Stimulated activated naive B cell treated with anti-CD40 and anti-IgM and Interleukin-4, amounts not matched to agents 10 μg/mL and 1 μg/mL and 100 μg/mL, for 72 hours (primary cell): Measurements from ENCODE around the gene C5orf47.
A peak's percentile ranks its signal among the peaks of the same experiment; 100 is the strongest.

Source experiments
- ATAC-seq, 2 donors: fragments of 150-1000 bp; cut with Tn5 transposase; replicated peaks; 2 replicates each; pipeline ENCODE4 v1.10.0; 2021; ENCODE audit warnings: moderate library complexity in 1 of 2
- DNase-seq: peaks from one replicate; pipeline ENCODE4 v3.0.0; 2021
- H3K27ac Mint-ChIP-seq: one replicate; pipeline ENCODE4 v1.8.0; 2022; ENCODE audit warnings: mild to moderate bottlenecking, mixed read lengths
- H3K27me3 Mint-ChIP-seq, 2 donors: one replicate each; pipeline ENCODE4 v1.8.0; 2022; ENCODE audit warnings: mixed read lengths in 2 of 2
- H3K36me3 Mint-ChIP-seq, 2 donors: one replicate each; pipeline ENCODE4 v1.8.0; 2022; ENCODE audit warnings: mixed read lengths in 2 of 2, mild to moderate bottlenecking in 1 of 2
- H3K4me1 Mint-ChIP-seq, 2 donors: one replicate each; pipeline ENCODE4 v1.8.0; 2022; ENCODE audit warnings: mixed read lengths in 2 of 2, mild to moderate bottlenecking in 1 of 2
- H3K4me3 Mint-ChIP-seq, 2 donors: one replicate each; pipeline ENCODE4 v1.8.0; 2022; ENCODE audit warnings: mild to moderate bottlenecking in 2 of 2, mixed read lengths in 2 of 2, moderate library complexity in 1 of 2
- H3K9me3 Mint-ChIP-seq, 2 donors: one replicate each; pipeline ENCODE4 v1.8.0; 2022; ENCODE audit warnings: mixed read lengths in 2 of 2, mild to moderate bottlenecking in 1 of 2

Gene C5orf47

GRCh38 chr5:173988554-173989431 lies at the start of gene C5orf47:
C5orf47 (plus strand) TSS chr5:173989170; CDS start chr5:173989264, 94 bp downstream.
- Mint-ChIP-seq H3K4me3 (no peak within 1 kb of the TSS), H3K27ac (no peak within 1 kb of the TSS), H3K4me1 (no peaks in the 10 kb centered on the region), H3K27me3 (peaks cover 16 to 21% of the 10 kb centered on the region in 2 donors), H3K36me3 (no peaks in the 10 kb centered on the region), H3K9me3 (peaks cover 5 to 11% of the 10 kb centered on the region in 2 donors)
- DNase-seq: no peak
- ATAC-seq: no peak

DNA sequence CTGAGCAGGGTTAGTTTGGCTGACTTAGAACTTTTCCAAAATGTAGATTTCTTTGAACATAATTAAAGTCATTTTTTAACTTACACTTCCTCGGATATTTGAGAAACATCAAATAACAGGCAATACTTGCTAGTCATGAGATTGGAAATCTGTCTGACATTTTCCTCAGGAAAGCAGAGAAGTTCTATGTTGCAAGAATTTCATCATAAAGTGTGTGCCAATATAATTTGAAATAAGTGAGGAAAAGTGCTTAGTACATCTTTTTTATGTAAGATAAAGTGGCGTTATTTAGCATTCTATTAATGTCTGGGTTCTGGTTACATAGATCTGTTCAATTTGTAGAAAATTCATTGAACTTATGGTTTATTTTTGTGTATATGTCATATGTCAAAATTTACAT lies 48.7 kb upstream of the C5orf47 start:
- Mint-ChIP-seq H3K4me3 (no peak overlapping the region), H3K9me3 (no peaks in the 10 kb centered on the region), H3K36me3 (peaks cover 4 to 7% of the 10 kb centered on the region in 2 donors), H3K4me1 (peaks cover 2 to 12% of the 10 kb centered on the region in 2 donors), H3K27ac (no peak overlapping the region), H3K27me3 (no peaks in the 10 kb centered on the region)
- no peak for DNase-seq
- ATAC-seq: no peak

- H3K4me1 Mint-ChIP-seq: peaks cover 2 to 12% of the 10 kb centered on the region in 2 donors
- H3K27ac Mint-ChIP-seq: no peak overlapping the region
- DNase-seq (no peak), ATAC-seq (no peak)
- H3K9me3 Mint-ChIP-seq: no peaks in the 10 kb centered on the region
- H3K4me3 Mint-ChIP-seq: no peak overlapping the region
- no peaks in the 10 kb centered on the region for H3K27me3 Mint-ChIP-seq
- peaks cover 4 to 13% of the 10 kb centered on the region in 2 donors for H3K36me3 Mint-ChIP-seq
Measured at GRCh38 chr5:173941102-173941501, 47.9 kb upstream of the C5orf47 start.

- ATAC-seq (no peak), DNase-seq (no peak)
- peaks cover 7 to 20% of the 10 kb centered on the region in 2 donors for H3K36me3 Mint-ChIP-seq
- peaks cover 2 to 12% of the 10 kb centered on the region in 2 donors for H3K4me1 Mint-ChIP-seq
- H3K27ac Mint-ChIP-seq: peak overlapping the region; percentile 47
- H3K27me3 Mint-ChIP-seq: no peaks in the 10 kb centered on the region
- no peaks in the 10 kb centered on the region for H3K9me3 Mint-ChIP-seq
- H3K4me3 Mint-ChIP-seq: no peak overlapping the region
Measured at GRCh38 chr5:173941758-173942401, 47.1 kb upstream of the C5orf47 start.

DNA sequence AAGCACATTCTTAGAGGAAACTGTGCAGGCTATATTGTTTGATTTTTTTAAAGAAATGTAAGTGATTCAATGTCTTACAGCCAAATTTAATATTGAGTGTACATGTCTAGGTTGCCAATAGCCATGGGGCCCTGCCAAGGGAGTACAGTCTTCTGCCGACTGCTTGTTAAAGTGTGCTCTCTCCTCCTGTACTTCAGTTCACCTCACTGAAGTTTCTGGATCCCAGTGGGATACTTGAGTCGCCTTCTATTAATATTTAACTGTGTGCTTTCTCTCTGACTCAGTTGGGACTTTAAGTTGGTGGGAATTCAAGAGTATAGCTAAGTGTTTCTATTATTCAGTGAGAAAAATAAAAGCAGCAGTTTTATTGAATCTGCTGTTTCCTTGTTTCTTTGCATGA lies 44.5 kb upstream of the C5orf47 start:
- H3K4me3 Mint-ChIP-seq: no peak overlapping the region
- no peak for ATAC-seq
- DNase-seq: no peak
- H3K27ac Mint-ChIP-seq: no peak overlapping the region
- no peaks in the 10 kb centered on the region for H3K9me3 Mint-ChIP-seq
- peaks cover 24 to 34% of the 10 kb centered on the region in 2 donors for H3K36me3 Mint-ChIP-seq
- H3K4me1 Mint-ChIP-seq: peaks cover 2 to 12% of the 10 kb centered on the region in 2 donors
- no peaks in the 10 kb centered on the region for H3K27me3 Mint-ChIP-seq

- ATAC-seq (no peak), DNase-seq (no peak)
- H3K9me3 Mint-ChIP-seq: no peaks in the 10 kb centered on the region
- H3K27ac Mint-ChIP-seq: no peak overlapping the region
- no peak overlapping the region for H3K4me3 Mint-ChIP-seq
- peaks cover 2 to 12% of the 10 kb centered on the region in 2 donors for H3K4me1 Mint-ChIP-seq
- peaks cover 28 to 38% of the 10 kb centered on the region in 2 donors for H3K36me3 Mint-ChIP-seq
- no peaks in the 10 kb centered on the region for H3K27me3 Mint-ChIP-seq
Measured at GRCh38 chr5:173945160-173945559, 43.8 kb upstream of the C5orf47 start.

- ATAC-seq (no peak), DNase-seq (no peak)
- H3K9me3 Mint-ChIP-seq: no peaks in the 10 kb centered on the region
- peaks cover 28 to 38% of the 10 kb centered on the region in 2 donors for H3K36me3 Mint-ChIP-seq
- no peak overlapping the region for H3K27ac Mint-ChIP-seq
- H3K4me1 Mint-ChIP-seq: peaks cover 2 to 12% of the 10 kb centered on the region in 2 donors
- H3K27me3 Mint-ChIP-seq: no peaks in the 10 kb centered on the region
- no peak overlapping the region for H3K4me3 Mint-ChIP-seq
Measured at GRCh38 chr5:173946323-173946722, 42.6 kb upstream of the C5orf47 start.

DNA sequence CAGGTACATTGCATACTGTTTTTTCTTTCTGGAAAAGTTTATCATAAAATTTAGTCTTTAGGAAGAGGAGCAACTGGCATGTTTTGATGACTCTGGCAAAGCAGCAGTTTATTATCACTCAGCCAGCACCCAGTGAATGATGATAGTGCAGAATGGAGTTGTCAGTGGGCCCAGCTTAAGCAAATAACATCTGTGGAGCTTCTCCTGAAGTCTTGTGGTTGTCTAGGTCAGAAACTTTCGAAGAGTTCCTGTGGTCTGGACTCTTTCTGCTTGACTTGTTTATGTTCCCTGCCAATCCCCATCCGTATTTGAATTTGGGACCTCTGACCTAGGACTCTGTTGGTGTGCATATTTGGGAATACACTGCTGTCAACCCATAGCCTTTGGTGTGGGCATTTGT lies 38.1 kb upstream of the C5orf47 start:
- H3K27ac Mint-ChIP-seq: no peak overlapping the region
- no peak for ATAC-seq
- no peak overlapping the region for H3K4me3 Mint-ChIP-seq
- DNase-seq: no peak
- peaks cover 43 to 57% of the 10 kb centered on the region in 2 donors for H3K36me3 Mint-ChIP-seq
- H3K4me1 Mint-ChIP-seq: peaks cover 0 to 6% of the 10 kb centered on the region in 2 donors
- no peaks in the 10 kb centered on the region for H3K27me3 Mint-ChIP-seq
- no peaks in the 10 kb centered on the region for H3K9me3 Mint-ChIP-seq

GRCh38 chr5:173953528-173954090 lies 35.4 kb upstream of the C5orf47 start:
- H3K4me3 Mint-ChIP-seq: no peak overlapping the region
- H3K27ac Mint-ChIP-seq: no peak overlapping the region
- H3K4me1 Mint-ChIP-seq: peaks cover 0 to 5% of the 10 kb centered on the region in 2 donors
- no peaks in the 10 kb centered on the region for H3K9me3 Mint-ChIP-seq
- DNase-seq (no peak), ATAC-seq (no peak)
- H3K27me3 Mint-ChIP-seq: no peaks in the 10 kb centered on the region
- H3K36me3 Mint-ChIP-seq: peaks cover 31 to 45% of the 10 kb centered on the region in 2 donors

GRCh38 chr5:173954671-173955521 lies 34.1 kb upstream of the C5orf47 start:
- ATAC-seq: no peak
- Mint-ChIP-seq H3K4me1 (peaks cover 0 to 5% of the 10 kb centered on the region in 2 donors), H3K27me3 (no peaks in the 10 kb centered on the region), H3K27ac (peak overlapping the region; percentile 44), H3K36me3 (peaks cover 26 to 37% of the 10 kb centered on the region in 2 donors), H3K9me3 (no peaks in the 10 kb centered on the region), H3K4me3 (no peak overlapping the region)
- DNase-seq: no peak

DNA sequence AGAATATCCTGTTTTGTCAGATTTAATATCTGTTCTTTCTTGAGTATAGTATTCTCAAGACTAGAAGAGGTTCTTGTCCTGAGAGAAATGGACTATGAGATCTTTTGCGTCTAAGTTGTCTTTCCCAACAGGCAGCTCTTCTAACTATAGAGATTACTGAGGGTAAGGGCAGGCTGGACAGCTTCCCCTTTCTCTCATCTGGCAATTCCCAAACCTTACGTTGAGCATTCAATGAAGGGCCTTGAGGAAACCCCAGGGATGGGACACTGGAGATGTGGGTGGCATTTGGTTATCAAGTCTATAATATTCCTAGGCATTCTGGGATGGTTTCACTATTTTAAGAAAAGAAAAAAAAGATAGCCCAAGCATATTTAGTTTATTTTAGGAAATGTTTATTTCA lies 28.0 kb upstream of the C5orf47 start:
- Mint-ChIP-seq H3K36me3 (peaks cover 8 to 17% of the 10 kb centered on the region in 2 donors), H3K4me3 (no peak overlapping the region), H3K27ac (no peak overlapping the region), H3K4me1 (peaks cover 5% of the 10 kb centered on the region in 2 donors), H3K9me3 (no peaks in the 10 kb centered on the region), H3K27me3 (no peaks in the 10 kb centered on the region)
- DNase-seq (no peak), ATAC-seq (no peak)

DNA sequence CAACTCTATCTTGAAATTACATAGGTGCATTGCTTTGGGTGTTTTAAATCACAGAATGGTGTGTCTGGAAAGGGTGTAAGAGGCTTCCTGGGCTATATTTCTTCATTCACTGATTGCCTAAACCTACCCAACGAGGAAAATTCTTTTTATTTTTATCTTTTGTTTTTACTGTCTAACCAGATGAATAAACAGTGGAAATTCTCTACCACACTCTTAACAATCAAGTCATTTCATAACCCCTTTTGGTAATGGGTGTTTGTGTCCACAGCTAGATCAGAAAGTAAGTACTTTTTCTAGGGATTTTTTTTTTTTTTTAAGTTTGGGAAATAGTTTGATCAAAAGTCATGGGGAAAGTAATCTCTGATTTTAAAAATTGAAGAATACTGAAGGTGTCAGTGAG lies 27.6 kb upstream of the C5orf47 start:
- Mint-ChIP-seq H3K27me3 (no peaks in the 10 kb centered on the region), H3K9me3 (no peaks in the 10 kb centered on the region), H3K36me3 (peaks cover 5 to 14% of the 10 kb centered on the region in 2 donors), H3K27ac (no peak overlapping the region), H3K4me3 (no peak overlapping the region), H3K4me1 (peaks cover 5% of the 10 kb centered on the region in 2 donors)
- ATAC-seq (no peak), DNase-seq (no peak)

DNA sequence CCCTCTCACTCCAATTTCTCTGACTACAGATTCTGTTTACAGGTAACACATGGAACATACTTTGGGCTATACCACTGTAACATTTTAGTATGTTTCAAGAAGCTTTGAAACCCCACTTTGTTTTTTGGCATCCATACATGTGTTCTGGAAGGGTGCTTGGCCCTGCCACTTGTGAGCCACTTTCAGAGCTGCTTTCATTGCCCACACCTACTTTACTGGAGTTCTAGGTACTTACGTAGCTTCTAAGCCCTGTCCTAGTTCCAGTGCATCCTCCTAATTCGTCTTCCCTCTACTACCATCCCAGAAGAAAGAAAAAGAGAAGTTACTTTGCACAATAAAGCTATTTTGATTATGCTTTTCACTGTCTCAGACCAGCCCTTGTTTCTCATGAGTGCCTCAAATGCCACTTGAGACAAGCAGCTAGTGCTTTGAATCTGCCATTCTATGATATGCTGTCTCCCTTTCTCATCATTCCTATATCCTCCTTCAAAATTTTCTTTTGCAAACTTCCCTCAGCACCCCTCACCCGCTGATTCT lies 26.5 kb upstream of the C5orf47 start:
- Mint-ChIP-seq H3K4me1 (peaks cover 5% of the 10 kb centered on the region in 2 donors), H3K9me3 (no peaks in the 10 kb centered on the region), H3K27me3 (no peaks in the 10 kb centered on the region), H3K4me3 (no peak overlapping the region), H3K36me3 (peaks cover 3 to 14% of the 10 kb centered on the region in 2 donors), H3K27ac (no peak overlapping the region)
- ATAC-seq (no peak), DNase-seq (no peak)
